ENCODE results near the gene CCDC184. TPM values are rescaled to one million over a fixed set of nuclear protein-coding genes. Genes with fewer than 3 reads are reported as not detected.
"Not testable (repeated sequence)": the region's sequence is repeated elsewhere in the genome, so short reads cannot be mapped to it uniquely, and the experiment has no call there.

CCDC184 gene
- total RNA-seq, 1 donor from 2014 or later = 1.1 TPM

GRCh38 chr12:48198672-48198971 lies 15.2 kb downstream of the CCDC184 start:
- intact Hi-C loops (cut with micrococcal nuclease) = no loop called here
- peak; percentile 78 for DNase-seq
- ATAC-seq = peak; percentile 71

- intact Hi-C loops (cut with micrococcal nuclease) = no loop called here
- ATAC-seq (no peak), DNase-seq (no peak)
Observed at GRCh38 chr12:48198985-48199384, 15.5 kb downstream of the CCDC184 start.

GRCh38 chr12:48199774-48200221 lies 16.4 kb downstream of the CCDC184 start:
- intact Hi-C loops (cut with micrococcal nuclease) = no loop called here
- DNase-seq = no peak
- no peak for ATAC-seq

GRCh38 chr12:48201091-48201490 lies 17.6 kb downstream of the CCDC184 start:
- ATAC-seq (no peak), DNase-seq (no peak)
- intact Hi-C loops (cut with micrococcal nuclease) = no loop called here

- DNase-seq (no peak), ATAC-seq (no peak)
- intact Hi-C loops (cut with micrococcal nuclease) = no loop called here
Observed at GRCh38 chr12:48201516-48201915, 18.1 kb downstream of the CCDC184 start.

- intact Hi-C loops (cut with micrococcal nuclease) = no loop called here
- ATAC-seq (no peak), DNase-seq (no peak)
Observed at GRCh38 chr12:48202766-48203165, 19.3 kb downstream of the CCDC184 start.

GRCh38 chr12:48203192-48203591 lies 19.7 kb downstream of the CCDC184 start, which contains the start of gene OR10AD1:
Gene OR10AD1 (minus strand): TSS chr12:48203292. CDS start chr12:48203292, 0 bp downstream.
- DNase-seq (no peak), ATAC-seq (no peak)
- intact Hi-C loops (cut with micrococcal nuclease) = no loop called here

- DNase-seq; ATAC-seq; intact Hi-C loops (cut with micrococcal nuclease): not testable (repeated sequence)
Observed at GRCh38 chr12:48209495-48209894, 26.1 kb downstream of the CCDC184 start.

- intact Hi-C loops (cut with micrococcal nuclease) = no loop called here
- no peak for ATAC-seq
Observed at GRCh38 chr12:48216785-48217184, 33.3 kb downstream of the CCDC184 start.

GRCh38 chr12:48219631-48220030 lies 36.2 kb downstream of the CCDC184 start:
- intact Hi-C loops (cut with micrococcal nuclease) = no loop called here
- ATAC-seq = no peak

More at GRCh38 chr12:48216785-48217184, 33.3 kb downstream of the CCDC184 start:
- no peak for DNase-seq

GRCh38 chr12:48220701-48221100 lies 37.3 kb downstream of the CCDC184 start:
- no peak for ATAC-seq
- intact Hi-C loops (cut with micrococcal nuclease) = no loop called here
- no peak for DNase-seq

More at GRCh38 chr12:48219631-48220030, 36.2 kb downstream of the CCDC184 start:
- DNase-seq = no peak

GRCh38 chr12:48221645-48222044 lies 38.2 kb downstream of the CCDC184 start:
- intact Hi-C loops (cut with micrococcal nuclease) = no loop called here
- no peak for DNase-seq
- ATAC-seq = no peak

- intact Hi-C loops (cut with micrococcal nuclease); ATAC-seq; DNase-seq: not testable (repeated sequence)
Observed at GRCh38 chr12:48224533-48224932, 41.1 kb downstream of the CCDC184 start.

- ATAC-seq; intact Hi-C loops (cut with micrococcal nuclease); DNase-seq: not testable (repeated sequence)
Observed at GRCh38 chr12:48231169-48231958, 47.9 kb downstream of the CCDC184 start.

Other genes with a start within 250 kb of the CCDC184 start
- gene TMEM106C, start 220.0 kb upstream of the CCDC184 start, total RNA-seq = 46.8 TPM
- 0.25 TPM for gene COL2A1, start 179.2 kb upstream of the CCDC184 start, total RNA-seq
- gene SENP1, start 77.6 kb upstream of the CCDC184 start, total RNA-seq = 7.6 TPM
- gene PFKM, start 64.3 kb upstream of the CCDC184 start, total RNA-seq = 703 TPM
- 89.0 TPM for gene ASB8, start 26.1 kb upstream of the CCDC184 start, total RNA-seq
- gene OR10AD1, start 19.6 kb downstream of the CCDC184 start, total RNA-seq = not detected
- 16.1 TPM for gene ZNF641, start 167.3 kb downstream of the CCDC184 start, total RNA-seq